K562 (cell line): ENCODE data around the gene MAP1A. TPM values are rescaled to one million over a fixed set of nuclear protein-coding genes. Genes with fewer than 3 reads are reported as not detected.
A peak's percentile ranks its signal among the peaks of the same experiment; 100 is the strongest.

ENCODE experiments used
- CEBPG ChIP-seq, 3 experiments: fragments of 200-800 bp in 1 of 3; sonication (Bioruptor generic) in 1 of 3; sonication (generic) in 1 of 3; formaldehyde crosslinking in 1 of 3; IDR thresholded peaks in 2 of 3; conservative IDR thresholded peaks in 1 of 3; 2 replicates each; pipeline versions ENCODE4 v1.6.1 to v1.8.0; 2016 to 2022; ENCODE audit warnings: missing compliant biosample characterization in 2 of 3, missing genetic modification characterization in 2 of 3, mild to moderate bottlenecking in 1 of 3, missing genetic modification reagents in 1 of 3
- polyA plus RNA-seq, 8 experiments: library from polyadenylated mRNA; depleted of rRNA in 4 of 8; stranded (reverse) in 5 of 8; unstranded in 3 of 8; fragments of >200 nt; fragmentation: Nextera tagmentation in 2 of 8; fragmentation: Illumina TruSeq in 1 of 8; extraction: Ambion mirVana in 2 of 8; extraction: Trizol in 1 of 8; gene quantifications; 2 replicates each; pipeline versions ENCODE4 v1.2.1 to v1.2.3, GENCODE V29; 2011 to 2014; ENCODE audit warnings: inconsistent platforms in 1 of 8, missing spikeins in 1 of 8
- total RNA-seq, 7 experiments: library from RNA; depleted of rRNA in 6 of 7; stranded (reverse); fragments of >200 nt in 6 of 7; fragmentation: Illumina TruSeq in 2 of 7; extraction: Trizol in 2 of 7; gene quantifications; 2 replicates each; pipeline versions ENCODE4 v1.2.1 to v1.2.3, GENCODE V29; 2011 to 2021; ENCODE audit warnings: low replicate concordance in 1 of 7
- TF ChIP-seq, protein P1 (sequence below): sonication (generic); formaldehyde crosslinking; IDR thresholded peaks from 2 replicates; pipeline ENCODE4 v1.8.0; 2023; ENCODE audit warnings: missing genetic modification reagents, mild to moderate bottlenecking, borderline replicate concordance

The MAP1A gene
- total and polyA plus RNA-seq, 9 of the 15 experiments (the other 6 are each of a cell fraction or from before 2014, with no cell fraction given) = 2.0 to 20.3 (median 7.3) TPM

DNA sequence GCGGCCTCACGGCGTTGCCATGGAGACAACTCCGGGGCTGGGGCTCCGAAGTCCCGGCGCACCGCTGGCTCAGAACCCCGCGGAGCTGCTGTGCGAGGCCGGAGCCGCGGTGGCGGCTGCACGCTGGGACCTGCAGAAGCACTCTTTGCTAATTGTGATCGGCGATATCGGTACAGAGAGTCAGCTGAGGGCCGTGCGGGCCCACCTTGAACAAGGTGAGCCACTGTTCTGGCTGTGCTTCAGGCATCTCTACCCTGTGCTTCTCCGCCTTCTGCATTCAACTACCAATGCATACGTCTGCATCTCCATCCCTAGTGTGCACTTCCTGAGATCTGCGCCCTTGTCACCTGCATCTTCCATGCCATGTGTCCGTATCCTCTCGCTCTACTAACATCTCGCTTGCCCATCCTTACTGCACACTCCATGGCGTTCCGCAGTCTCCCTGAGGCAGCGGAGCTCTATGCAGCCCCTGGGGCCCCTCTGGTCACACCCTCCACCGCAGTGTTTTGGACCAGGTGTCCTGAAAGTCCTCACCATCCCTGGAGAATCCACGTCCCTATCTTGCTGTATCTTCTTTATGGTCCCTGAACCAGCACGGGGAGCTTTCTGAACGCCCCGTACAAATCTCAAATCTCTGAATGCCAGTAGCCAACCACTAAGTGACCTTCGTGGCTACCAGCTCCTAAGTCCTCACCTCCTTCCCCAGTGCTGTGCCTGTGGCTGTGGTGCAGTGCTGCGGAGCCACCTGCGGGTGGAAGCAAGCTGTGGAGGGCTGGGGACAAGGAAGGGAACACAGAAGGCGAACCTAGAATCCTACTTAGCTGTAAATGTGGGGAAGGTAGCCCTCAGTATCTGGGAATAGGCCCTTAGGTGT lies 6.2 kb upstream of the MAP1A start (continued):
- TF ChIP-seq, protein P1, sequence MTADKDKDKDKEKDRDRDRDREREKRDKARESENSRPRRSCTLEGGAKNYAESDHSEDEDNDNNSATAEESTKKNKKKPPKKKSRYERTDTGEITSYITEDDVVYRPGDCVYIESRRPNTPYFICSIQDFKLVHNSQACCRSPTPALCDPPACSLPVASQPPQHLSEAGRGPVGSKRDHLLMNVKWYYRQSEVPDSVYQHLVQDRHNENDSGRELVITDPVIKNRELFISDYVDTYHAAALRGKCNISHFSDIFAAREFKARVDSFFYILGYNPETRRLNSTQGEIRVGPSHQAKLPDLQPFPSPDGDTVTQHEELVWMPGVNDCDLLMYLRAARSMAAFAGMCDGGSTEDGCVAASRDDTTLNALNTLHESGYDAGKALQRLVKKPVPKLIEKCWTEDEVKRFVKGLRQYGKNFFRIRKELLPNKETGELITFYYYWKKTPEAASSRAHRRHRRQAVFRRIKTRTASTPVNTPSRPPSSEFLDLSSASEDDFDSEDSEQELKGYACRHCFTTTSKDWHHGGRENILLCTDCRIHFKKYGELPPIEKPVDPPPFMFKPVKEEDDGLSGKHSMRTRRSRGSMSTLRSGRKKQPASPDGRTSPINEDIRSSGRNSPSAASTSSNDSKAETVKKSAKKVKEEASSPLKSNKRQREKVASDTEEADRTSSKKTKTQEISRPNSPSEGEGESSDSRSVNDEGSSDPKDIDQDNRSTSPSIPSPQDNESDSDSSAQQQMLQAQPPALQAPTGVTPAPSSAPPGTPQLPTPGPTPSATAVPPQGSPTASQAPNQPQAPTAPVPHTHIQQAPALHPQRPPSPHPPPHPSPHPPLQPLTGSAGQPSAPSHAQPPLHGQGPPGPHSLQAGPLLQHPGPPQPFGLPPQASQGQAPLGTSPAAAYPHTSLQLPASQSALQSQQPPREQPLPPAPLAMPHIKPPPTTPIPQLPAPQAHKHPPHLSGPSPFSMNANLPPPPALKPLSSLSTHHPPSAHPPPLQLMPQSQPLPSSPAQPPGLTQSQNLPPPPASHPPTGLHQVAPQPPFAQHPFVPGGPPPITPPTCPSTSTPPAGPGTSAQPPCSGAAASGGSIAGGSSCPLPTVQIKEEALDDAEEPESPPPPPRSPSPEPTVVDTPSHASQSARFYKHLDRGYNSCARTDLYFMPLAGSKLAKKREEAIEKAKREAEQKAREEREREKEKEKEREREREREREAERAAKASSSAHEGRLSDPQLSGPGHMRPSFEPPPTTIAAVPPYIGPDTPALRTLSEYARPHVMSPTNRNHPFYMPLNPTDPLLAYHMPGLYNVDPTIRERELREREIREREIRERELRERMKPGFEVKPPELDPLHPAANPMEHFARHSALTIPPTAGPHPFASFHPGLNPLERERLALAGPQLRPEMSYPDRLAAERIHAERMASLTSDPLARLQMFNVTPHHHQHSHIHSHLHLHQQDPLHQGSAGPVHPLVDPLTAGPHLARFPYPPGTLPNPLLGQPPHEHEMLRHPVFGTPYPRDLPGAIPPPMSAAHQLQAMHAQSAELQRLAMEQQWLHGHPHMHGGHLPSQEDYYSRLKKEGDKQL (CRISPR knock-in tag) = no peak
- 0 out of 2 replicates have a peak, but pooled peaks have one; percentile 9 for TF ChIP-seq CEBPG (CRISPR knock-in tag; IDR thresholded peaks at IDR 0.05)
- no peak for TF ChIP-seq CEBPG (tag; conservative IDR thresholded peaks at IDR 0.05 in 1 of 2, IDR thresholded peaks at IDR 0.05 in 1 of 2)
- TF ChIP-seq, all 486 proteins: peak for 36
